Left renal pelvis (tissue), 4 donors: ENCODE data around the gene GCKR. TPM values are rescaled to one million over a fixed set of nuclear protein-coding genes. Genes with fewer than 3 reads are reported as not detected.
"Not testable (repeated sequence)": the region's sequence is repeated elsewhere in the genome, so short reads cannot be mapped to it uniquely, and the experiment has no call there.

Experiments
- DNase-seq, 4 donors: peaks; one replicate each; pipeline ENCODE4 v3.0.0-alpha.2; 2013; ENCODE audit warnings: low read depth in 4 of 4, low spot score in 3 of 4
- polyA plus RNA-seq, 4 donors: library from polyadenylated mRNA; unstranded; fragments of 120-200 nt; gene quantifications; one replicate each; pipeline ENCODE4 v1.2.1, GENCODE V29; 2013; ENCODE audit not compliant: insufficient read length in 4 of 4

GCKR gene
- polyA plus RNA-seq, 4 donors, result 0.14 to 0.18 (median 0.16) TPM; not detected in 1

DNA sequence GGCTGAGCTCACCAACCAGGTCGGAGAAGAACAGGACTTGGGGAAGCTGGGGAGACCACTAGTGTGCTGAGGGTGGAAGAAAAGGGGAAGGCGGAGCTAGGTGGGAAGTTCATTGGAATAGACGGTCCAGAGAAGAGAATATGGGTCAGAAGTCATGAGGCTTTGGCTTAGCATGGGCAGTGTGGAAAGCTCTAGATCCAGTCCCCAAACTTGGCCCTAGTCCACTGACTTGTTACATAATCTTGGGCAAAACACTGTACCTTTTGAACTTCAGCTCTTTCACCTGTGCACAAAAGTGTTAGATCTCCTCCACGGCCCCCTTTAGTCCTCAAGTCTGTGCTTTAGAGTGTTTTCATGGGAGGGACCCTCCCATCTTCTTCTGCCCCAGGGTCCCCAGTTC, 10.7 kb downstream of the GCKR start:
- DNase-seq, result no peak

DNA sequence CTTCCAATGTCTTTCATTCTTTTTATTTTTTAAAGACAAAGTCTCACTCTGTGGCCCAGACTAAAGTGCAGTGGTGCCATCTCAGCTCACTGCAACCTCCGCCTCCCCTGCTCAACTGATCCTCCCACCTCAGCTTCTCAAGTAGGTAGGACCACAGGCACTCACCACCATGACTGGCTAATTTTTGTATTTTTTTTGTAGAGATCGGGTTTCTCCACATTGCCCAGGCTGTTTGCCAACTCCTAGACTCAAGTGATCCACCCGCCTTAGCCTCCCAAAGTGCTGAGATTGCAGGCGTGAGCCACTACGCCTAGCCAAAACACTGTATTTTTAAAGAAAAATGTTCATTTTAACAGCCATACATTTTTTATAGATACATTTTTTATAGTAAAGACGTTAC, 12.7 kb downstream of the GCKR start:
- DNase-seq, result no peak

DNA sequence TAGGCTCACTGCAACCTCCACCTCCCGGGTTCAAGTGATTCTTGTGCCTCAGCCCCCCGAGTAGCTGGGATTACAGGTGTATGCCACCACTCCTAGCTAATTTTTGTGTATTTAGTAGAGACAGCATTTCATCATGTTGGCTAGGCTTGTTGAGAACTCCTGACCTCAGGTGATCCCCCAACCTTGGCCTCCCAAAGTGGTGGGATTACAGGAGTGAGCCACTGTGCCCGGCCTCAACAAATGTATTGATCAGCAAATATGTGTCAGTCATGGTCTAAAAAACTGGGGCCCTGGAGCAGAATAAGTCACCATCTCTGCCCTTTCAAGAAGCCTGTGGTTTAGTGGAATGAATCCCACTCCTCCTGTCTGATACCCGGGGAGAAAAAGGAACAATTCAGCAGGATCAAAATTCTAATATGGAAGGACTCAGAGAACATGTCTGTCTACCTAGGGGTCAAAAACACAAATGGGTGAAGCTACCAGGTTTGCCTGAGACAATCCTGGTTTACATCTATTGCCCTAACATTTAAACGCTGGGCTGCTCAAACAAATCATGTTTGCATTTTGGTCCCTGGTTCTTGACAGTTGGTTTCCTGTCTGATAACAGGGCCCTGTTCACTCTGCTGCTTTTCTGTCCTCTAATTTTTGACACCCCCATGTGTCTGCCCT, 21.6 kb downstream of the GCKR start:
- DNase-seq, result no peak

DNA sequence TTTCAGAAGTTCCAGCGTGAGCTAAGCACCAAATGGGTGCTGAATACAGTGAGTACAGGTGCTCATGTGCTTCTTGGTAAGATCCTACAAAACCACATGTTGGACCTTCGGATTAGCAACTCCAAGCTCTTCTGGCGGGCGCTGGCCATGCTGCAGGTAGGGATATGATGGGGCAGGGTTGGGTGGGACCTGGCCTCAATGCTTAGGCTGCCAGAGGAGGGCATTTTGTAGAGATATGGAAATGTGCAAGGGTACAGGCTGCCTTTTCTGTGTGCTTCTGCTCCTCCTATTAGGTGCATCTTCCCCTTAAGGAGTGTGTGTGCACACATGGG, 22.1 kb downstream of the GCKR start:
- DNase-seq, result no peak

DNA sequence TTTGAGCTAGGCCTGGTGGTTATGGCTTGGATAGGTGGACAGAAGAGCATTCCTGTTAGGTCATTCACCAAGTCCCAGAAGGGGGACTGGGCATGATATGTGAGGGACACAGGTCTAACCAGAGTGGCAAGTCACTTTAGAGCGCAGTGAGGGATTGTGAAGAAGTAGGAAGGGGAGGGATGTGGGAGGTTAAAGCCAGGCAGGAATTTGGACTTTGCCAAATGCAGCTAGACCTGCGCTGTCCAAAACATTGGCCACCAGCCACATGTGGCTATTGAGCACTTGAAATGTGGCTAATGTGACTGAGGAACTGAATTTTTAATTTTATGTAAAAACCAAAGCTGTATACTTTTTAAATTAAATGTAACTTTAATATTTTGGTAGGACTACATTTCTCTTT, 23.7 kb downstream of the GCKR start:
- DNase-seq, result no peak

DNA sequence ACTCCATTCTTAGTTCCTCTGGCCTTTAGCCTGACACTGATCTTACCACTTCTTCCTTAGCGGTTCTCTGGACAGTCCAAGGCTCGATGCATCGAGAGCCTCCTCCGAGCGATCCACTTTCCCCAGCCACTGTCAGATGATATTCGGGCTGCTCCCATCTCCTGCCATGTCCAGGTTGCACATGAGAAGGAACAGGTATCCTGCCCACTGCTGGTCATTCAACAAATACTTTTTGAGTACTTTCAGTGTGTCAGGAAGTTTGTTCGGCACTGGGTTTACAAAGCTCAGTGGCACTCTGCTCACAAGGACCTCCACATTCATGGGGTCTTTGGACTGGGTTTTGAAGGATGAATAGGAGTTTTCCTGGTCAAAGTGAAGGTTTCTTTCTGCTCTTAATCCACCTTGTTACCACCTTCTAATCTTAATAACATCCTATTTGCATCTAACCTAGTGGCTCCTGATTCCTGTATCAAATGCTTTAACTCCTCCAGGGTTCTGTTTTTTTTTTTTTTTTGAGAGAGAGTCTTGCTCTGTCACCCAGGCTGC, 25.8 kb downstream of the GCKR start:
- DNase-seq, result no peak

DNA sequence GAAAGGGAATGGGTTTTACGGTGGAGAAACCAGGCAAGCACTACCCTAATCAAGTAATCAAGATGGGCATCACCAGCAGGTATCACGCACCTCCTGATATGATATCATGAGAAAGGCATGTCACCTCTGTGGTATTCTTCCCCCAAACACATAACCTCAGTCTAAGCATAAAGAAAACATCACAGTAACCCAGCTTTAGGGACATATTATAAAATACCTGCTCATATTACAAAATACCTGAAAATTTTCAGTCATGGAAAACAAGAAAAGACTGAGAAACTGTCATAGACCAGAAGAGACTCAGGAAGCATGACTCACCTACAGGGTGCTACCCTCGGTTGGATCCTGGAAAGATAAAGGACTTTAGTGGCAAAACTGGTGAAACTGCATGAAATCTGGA, 30.5 kb downstream of the GCKR start:
- DNase-seq, result no peak

DNA sequence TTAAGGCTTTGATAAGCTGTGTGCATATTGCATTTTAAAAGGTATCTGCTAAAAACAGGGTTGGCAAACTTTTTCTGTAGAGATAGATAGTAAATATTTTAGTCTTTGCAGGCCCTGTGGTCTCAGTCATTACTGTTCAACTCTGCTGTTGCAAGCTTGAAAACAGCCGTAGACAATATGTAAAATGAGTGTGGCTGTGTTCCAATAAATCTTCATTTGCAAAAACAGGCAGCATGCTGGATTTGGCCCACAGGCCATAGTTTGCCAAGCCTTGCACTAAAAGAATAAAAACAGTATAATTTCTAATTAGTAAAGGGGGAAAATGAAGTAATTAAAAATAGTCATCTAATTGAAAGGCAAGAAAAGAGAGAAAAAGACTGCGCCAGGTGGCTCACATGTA, 35.3 kb downstream of the GCKR start:
- DNase-seq, result no peak

DNA sequence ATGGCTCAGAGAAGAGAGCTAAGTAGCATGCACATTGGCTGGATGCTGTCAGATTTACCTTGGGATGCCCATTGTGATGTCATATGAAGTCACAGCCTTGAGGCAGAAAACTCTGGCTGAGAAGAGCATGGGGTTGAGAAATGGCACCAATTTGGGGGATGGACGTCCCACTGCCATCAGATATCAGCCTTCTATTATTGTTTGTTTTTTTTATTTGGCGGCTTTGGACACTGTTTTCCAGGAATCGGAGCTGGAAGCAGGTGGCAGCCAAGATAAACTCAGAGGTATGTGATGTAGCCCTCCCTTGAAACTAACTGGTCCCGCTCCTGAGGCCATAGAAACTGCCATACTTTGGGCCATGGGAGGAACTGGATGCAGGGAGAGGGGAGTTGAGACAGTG, 40.6 kb downstream of the GCKR start:
- DNase-seq, result no peak

DNA sequence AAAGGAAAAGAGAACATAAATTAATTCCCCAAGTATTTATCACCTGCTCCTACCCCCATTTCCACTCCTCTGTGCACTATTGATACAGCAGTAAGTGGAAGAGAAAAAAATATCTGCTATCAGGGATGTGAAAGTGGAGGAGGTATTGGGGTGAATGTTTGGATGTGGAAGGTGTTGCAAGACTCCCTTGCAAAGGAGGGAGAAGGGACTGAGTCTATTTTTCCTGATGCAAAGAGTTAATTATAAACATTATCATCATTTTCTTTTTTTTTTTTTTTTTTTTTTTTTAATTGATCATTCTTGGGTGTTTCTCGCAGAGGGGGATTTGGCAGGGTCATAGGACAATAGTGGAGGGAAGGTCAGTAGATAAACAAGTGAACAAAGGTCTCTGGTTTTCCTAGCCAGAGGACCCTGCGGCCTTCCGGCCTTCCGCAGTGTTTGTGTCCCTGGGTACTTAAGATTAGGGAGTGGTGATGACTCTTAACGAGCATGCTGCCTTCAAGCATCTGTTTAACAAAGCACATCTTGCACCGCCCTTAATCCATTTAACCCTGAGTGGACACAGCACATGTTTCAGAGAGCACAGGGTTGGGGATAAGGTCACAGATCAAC, 42.3 kb downstream of the GCKR start:
- DNase-seq, result not testable (repeated sequence)

DNA sequence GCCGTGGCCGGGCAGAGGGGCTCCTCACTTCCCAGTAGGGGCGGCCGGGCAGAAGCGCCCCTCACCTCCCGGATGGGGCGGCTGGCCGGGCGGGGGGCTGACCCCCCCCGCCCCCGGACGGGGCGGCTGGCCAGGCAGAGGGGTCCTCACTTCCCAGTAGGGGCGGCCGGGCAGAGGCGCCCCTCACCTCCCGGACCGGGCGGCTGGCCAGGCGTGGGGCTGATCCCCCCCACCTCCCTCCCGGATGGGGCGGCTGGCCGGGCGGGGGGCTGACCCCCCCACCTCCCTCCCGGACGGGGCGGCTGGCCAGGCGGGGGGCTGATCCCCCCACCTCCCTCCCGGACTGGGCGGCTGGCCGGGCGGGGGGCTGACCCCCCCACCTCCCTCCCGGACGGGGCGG, 43.0 kb downstream of the GCKR start:
- not testable (repeated sequence) for DNase-seq

DNA sequence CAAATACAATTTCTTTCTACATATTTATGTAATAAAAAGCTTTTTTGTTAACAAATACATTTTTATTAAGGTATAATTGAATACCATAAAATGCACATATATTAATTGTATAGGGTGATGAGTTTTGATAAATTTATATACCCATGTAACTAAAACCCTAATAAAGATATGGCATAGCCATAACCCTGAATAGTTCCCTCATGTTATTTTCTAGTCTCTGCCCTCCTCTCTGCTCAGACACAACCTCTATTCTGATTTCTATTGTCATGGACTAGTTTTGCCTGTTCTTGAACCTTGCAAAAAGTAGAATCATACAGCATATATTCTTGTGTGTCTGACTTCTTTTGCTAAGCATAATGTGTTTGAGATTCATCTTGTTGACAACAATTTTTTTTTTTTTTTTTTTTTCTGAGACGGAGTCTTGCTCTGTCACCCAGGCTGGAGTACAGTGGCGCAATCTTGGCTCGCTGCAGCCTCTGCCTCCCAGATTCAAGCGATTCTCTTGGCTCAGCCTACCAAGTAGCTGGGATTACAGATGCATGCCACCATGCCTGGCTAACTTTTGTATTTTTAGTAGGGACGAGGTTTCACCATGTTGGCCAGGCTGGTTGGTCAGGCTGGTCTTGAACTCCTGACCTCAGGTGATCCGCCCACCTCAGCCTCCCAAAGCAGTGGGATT, 47.6 kb downstream of the GCKR start:
- DNase-seq, result no peak

DNA sequence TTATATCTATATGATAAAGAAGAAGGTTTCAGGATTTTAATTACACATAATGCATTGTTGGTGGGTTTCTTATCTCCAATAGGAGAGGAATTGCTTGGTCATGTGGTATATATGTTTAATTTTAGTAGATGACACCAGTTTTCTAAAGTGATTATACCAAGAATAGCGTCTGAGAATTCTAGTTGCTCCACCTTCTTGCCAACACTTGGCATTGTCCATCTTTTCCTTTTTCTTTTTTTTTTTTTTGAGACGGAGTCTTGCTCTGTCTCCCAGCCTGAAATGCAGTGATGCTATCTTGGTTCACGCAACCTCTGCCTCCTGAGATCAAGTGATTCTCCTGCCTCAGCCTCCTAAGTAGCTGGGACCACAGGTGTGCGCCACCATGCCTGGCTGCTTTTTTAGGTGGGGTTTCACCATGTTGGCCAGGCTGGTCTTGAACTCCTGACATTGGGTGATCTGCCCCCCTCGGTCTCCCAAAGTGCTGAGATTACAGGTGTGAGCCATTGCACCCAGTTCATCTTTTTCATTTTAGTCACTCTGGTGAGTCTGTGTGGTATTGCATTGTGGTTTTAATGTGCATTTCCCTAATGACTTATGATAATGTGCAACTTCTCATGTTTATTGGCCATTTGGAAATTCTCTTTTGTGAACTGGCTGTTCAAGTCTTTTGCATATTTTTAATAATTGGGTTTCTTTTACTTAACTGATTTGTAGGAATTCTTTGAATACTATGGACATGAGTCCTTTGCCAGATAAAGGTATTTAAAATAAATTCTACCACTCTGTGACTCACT, 48.9 kb downstream of the GCKR start:
- no peak for DNase-seq

DNA sequence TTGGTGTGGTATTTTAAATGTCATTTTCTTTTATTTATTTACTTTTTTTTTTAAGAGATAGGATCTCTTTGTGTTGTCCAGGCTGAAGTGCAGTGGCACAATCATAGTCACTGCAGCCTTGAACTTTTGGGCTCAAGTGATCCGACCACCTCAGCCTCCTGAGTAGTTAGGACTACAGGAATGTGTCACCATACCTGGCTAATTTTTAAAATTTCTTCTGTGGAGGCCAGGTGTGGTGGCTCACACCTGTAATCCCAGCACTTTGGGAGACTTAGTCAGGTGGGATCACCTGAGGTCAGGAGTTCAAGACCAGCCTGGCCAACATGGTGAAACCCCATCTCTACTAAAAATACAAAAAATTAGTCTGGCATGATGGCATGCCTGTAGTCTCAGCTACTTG, 52.7 kb downstream of the GCKR start:
- no peak for DNase-seq

DNA sequence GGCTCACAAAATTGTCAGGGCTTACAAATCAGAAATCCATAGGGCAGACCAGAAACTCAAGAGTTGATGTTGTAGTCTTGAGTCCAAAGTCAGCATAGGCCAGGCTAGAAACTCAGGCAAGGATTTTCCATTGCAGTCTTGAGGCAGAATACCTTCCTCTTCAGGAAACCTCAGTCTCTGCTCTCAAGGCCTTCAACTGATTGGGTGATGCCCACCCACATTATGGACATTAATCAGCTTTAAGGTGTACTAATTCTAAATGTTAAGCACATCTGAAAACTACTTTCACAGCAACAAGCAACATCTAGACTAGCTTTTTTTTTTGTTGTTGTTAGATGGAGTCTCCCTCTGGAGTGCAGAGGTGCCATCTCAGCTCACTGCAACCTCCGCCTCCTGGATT, 54.9 kb downstream of the GCKR start:
- DNase-seq, result no peak

DNA sequence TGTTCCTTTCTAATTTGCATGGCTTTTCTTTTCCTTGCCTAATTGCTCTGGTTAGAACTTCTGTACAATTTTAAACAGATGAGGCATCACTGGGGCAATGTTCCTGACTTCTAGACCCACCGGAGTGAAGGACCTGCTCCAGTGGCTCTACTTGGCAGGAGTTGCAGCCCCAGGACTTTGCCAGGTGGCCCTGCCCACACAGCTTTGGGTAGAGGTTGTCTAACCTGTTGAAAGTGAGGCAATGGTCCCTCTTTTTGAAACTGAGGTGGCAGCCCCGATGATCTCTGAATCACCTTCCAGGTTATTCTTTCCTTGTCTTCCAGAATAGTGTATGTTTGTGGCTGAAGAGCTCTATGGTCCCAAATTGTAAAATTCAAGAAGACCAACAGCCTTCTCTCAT, 56.3 kb downstream of the GCKR start:
- DNase-seq, result no peak

DNA sequence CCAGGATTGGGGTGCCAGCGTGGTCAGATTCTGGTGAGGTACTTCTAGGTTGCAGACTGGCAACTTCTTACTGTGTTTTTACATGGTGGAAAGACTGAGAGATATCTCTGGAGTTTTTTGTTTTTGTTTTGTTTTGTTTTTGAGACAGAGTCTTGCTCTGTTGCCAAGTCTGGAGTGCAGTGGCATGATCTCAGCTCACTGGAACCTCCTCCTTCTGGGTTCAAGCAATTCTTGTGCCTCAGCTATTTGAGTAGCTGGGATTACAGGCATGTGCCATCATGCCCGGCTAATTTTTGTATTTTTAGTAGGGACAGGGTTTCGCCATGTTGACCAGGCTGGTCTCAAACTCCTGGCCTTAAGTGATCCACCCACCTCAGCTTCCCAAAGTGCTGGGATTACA, 57.8 kb downstream of the GCKR start:
- DNase-seq, result not testable (repeated sequence)

DNA sequence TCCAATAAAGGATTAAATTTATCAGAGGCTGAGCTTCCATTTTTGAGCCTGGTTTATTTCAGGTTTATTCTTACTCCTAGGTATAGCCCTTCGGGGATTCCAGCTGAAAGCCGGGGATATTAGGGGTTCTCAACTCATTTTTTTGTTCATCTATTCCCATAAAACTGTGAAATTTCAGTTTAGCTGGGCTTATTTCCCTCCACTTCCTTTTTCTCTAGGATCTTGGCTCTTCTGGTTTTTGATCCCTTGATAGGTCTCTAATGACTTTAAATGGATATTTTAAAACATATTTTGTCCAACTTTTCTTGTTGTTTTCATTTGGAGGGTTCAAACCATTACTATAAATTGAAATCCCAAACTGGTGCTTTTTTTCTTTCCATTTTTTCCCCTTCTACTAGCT, 62.6 kb downstream of the GCKR start:
- DNase-seq, result no peak

DNA sequence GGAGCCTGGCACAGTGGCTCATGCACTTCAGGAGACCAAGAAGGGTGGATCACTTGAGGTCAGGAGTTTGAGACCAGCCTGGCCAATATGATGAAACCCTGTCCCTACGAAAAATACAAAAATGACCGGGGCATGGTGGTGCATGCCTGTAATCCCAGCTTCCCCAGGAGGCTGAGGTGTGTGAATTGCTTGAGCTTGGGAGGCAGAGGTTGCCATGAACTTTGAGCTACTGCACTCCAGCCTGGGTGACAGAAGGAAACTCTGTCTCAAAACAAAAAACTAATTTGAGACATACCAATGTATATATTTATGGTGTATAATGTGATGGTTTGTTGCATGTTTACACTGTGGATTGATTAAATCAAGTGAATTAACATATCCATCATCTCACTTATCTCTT, 64.4 kb downstream of the GCKR start:
- no peak for DNase-seq

DNA sequence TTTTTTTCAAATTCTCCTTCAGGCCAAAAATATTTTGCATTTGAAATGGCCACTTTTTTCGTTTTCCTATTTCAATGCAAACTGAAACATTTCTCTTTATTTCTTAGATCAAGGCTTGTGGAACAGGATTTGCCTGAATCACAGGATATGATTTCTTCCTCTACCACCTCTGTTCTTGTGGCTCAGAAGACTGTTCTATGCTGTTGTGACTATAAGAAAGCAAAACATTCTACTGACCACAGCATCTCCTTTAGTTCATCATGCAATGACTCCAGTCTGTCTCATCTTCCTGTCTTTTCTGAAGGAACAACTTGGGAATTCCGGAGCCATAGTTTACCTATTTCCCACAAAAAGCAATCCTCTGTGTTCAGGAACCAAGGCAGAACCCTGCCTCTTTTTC, 70.0 kb downstream of the GCKR start:
- no peak for DNase-seq

DNA sequence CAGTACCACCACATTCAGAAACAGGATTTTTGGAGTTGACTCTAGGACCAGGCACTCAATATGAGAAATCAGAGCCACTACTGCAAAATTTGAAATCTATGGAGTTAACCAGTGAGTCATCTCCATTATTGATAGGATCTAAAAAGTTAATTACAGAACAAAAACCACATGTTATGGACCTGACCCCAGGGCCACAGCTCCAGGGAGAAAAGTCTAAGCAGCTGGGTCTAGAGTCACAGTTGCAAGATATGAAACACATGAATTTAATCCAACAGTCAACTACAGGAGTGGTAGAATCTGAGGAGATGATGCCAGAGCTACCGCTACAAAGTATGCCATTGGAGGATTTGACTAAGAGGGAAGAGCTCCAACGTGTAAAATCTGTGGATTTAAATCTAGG, 72.8 kb downstream of the GCKR start:
- no peak for DNase-seq
